GM12891 (cell line): ENCODE measurements around the gene SDHD.

ENCODE experiments used
- POLR2A ChIP-seq: IDR thresholded peaks from 2 replicates; pipeline ENCODE4 v1.6.1; 2011; ENCODE audit warnings: low read depth, low read length, control low read depth
- POLR2AphosphoS5 ChIP-seq: IDR thresholded peaks from 2 replicates; pipeline ENCODE4 v1.6.1; 2011; ENCODE audit warnings: low read depth, low read length, control low read depth
- TAF1 ChIP-seq: IDR thresholded peaks from 2 replicates; pipeline ENCODE4 v1.6.1; 2011; ENCODE audit warnings: low read depth, low read length, control low read depth

GRCh38 chr11:112050721-112051120 is 36.0 kb upstream of the SDHD start:
- TF ChIP-seq POLR2A, result no peak
- TF ChIP-seq TAF1, result no peak
- TF ChIP-seq POLR2AphosphoS5, result no peak
